ENCODE results near the gene VIPAS39. TPM values are rescaled to one million over a fixed set of nuclear protein-coding genes. Genes with fewer than 3 reads are reported as not detected.

The VIPAS39 gene
- total RNA-seq (10 to 100 TPM; 12.1 to 21.2 (median 20.5) TPM), polyA plus RNA-seq (10 to 100 TPM; 10.5 to 11.7 TPM), total RNA-seq (26.5 reads per million, percentile 57 among the genes with 10 or more reads in this experiment)

- H3K4me3 Mint-ChIP-seq = peak within 1 kb of the TSS; percentile 96 to 100 (median 100)
- ChIA-PET CTCF (no interaction called here), POLR2A (interaction anchor here (0.5 to 1.9 kb wide), 7 partner anchors 11 to 254 kb away, joined by 3 to 7 read pairs (median 4); partner anchors contain the start of genes SAMD15, SPTLC2 and TMED8)
- H3K36me3 Mint-ChIP-seq = peaks cover 2 to 29% (median 27%) of the 10 kb centered on the region in 5 donors
- Histone ChIP-seq H3K4me3 (ENCODE audit: low read length) (peak within 1 kb of the TSS; percentile 100), H3K36me3 (ENCODE audit: control insufficient read depth in 2 of 3, insufficient read depth in 3 of 3, low read length in 3 of 3) (peaks cover 0 to 43% (median 14%) of the 10 kb centered on the region in 3 experiments), H3K27ac (ENCODE audit: low read depth, low read length) (peak within 1 kb of the TSS; percentile 82), H3K9me3 (ENCODE audit: control insufficient read depth in 2 of 3, low read length in 3 of 3) (no peaks in the 10 kb centered on the region), H3K4me1 (ENCODE audit: control insufficient read depth in 2 of 2, insufficient read depth in 2 of 2, low read length in 2 of 2) (peaks cover 20 to 26% of the 10 kb centered on the region in 2 donors), H3K27me3 (ENCODE audit: control insufficient read depth in 2 of 2, insufficient read depth in 2 of 2, low read length in 2 of 2) (no peaks in the 10 kb centered on the region)
- peaks cover 0 to 2% (median 0%) of the 10 kb centered on the region in 11 donors for H3K9me3 Mint-ChIP-seq
- peaks cover 22 to 67% (median 53%) of the 10 kb centered on the region in 7 donors for H3K4me1 Mint-ChIP-seq
- H3K27ac Mint-ChIP-seq = peak within 1 kb of the TSS; percentile 94 to 100 (median 99)
- peak; percentile 98 for ATAC-seq
- no peaks in the 10 kb centered on the region for H3K27me3 Mint-ChIP-seq
- peak; percentile 67 to 98 (median 96) for DNase-seq
- intact Hi-C loops (cut with micrococcal nuclease) = loop anchor here (1.0 to 10.0 kb wide), 19 partner anchors 80 to 1797 kb away; partner anchors contain the start of genes ADCK1 (in 2 of the 2), ALKBH1 (in 2 of the 2), ANGEL1 (in 2 of the 2) and CIPC (in 2 of the 2)
Measured at GRCh38 chr14:77457522-77458248, at the start of gene VIPAS39, which contains the start of gene AHSA1. Gene VIPAS39, minus strand, starts transcription at chr14:77457601. Its CDS starts 3,499 bp downstream, at chr14:77454102. Gene AHSA1, plus strand, starts transcription at chr14:77458093. Its CDS starts 97 bp downstream, at chr14:77458190.

- CTCF ChIA-PET = no interaction called here
- Mint-ChIP-seq H3K27ac (no peak overlapping the region), H3K27me3 (peaks cover 5 to 11% (median 6%) of the 10 kb centered on the region in 5 donors)
Measured at GRCh38 chr14:77505031-77505430, 47.6 kb upstream of the VIPAS39 start.

GRCh38 chr14:77503138-77503537 lies 45.7 kb upstream of the VIPAS39 start:
- ATAC-seq (no peak), DNase-seq (no peak)
- Histone ChIP-seq H3K9me3 (ENCODE audit: control insufficient read depth in 2 of 3, low read length in 3 of 3) (peaks cover 0 to 4% (median 0%) of the 10 kb centered on the region in 3 experiments), H3K4me1 (ENCODE audit: control insufficient read depth in 2 of 2, insufficient read depth in 2 of 2, low read length in 2 of 2) (peaks cover 0 to 1% of the 10 kb centered on the region in 2 donors), H3K27ac (ENCODE audit: low read depth, low read length) (no peak overlapping the region), H3K36me3 (ENCODE audit: control insufficient read depth in 2 of 3, insufficient read depth in 3 of 3, low read length in 3 of 3) (no peaks in the 10 kb centered on the region), H3K4me3 (ENCODE audit: low read length) (no peak overlapping the region), H3K27me3 (ENCODE audit: control insufficient read depth in 2 of 2, insufficient read depth in 2 of 2, low read length in 2 of 2) (peaks cover 0 to 2% of the 10 kb centered on the region in 2 donors)
- H3K27me3 Mint-ChIP-seq = peaks cover 15 to 21% (median 17%) of the 10 kb centered on the region in 5 donors
- ChIA-PET POLR2A (no interaction called here), CTCF (no interaction called here)
- H3K4me1 Mint-ChIP-seq = peaks cover 0 to 3% (median under 1%) of the 10 kb centered on the region in 7 donors
- peaks cover 7 to 26% (median 16%) of the 10 kb centered on the region in 5 donors for H3K36me3 Mint-ChIP-seq
- H3K27ac Mint-ChIP-seq = no peak overlapping the region
- intact Hi-C loops (cut with micrococcal nuclease) = no loop called here
- H3K4me3 Mint-ChIP-seq = no peak overlapping the region
- H3K9me3 Mint-ChIP-seq = peaks cover 2 to 28% (median 6%) of the 10 kb centered on the region in 11 donors

More at GRCh38 chr14:77505031-77505430, 47.6 kb upstream of the VIPAS39 start:
- intact Hi-C loops (cut with micrococcal nuclease) = no loop called here
- no peak overlapping the region for H3K27ac ChIP-seq (ENCODE audit: low read depth, low read length)
- Mint-ChIP-seq H3K4me1 (peaks cover 0 to 3% (median 0%) of the 10 kb centered on the region in 7 donors), H3K9me3 (peaks cover 2 to 28% (median 6%) of the 10 kb centered on the region in 11 donors), H3K36me3 (peaks cover 10 to 39% (median 32%) of the 10 kb centered on the region in 5 donors), H3K4me3 (no peak overlapping the region)
- POLR2A ChIA-PET = no interaction called here
- peaks cover 0 to 5% (median 0%) of the 10 kb centered on the region in 3 experiments for H3K36me3 ChIP-seq (ENCODE audit: control insufficient read depth in 2 of 3, insufficient read depth in 3 of 3, low read length in 3 of 3)
- peaks cover 0 to 4% (median 0%) of the 10 kb centered on the region in 3 experiments for H3K9me3 ChIP-seq (ENCODE audit: control insufficient read depth in 2 of 3, low read length in 3 of 3)
- no peaks in the 10 kb centered on the region for H3K4me1 ChIP-seq (ENCODE audit: control insufficient read depth in 2 of 2, insufficient read depth in 2 of 2, low read length in 2 of 2)
- DNase-seq (no peak), ATAC-seq (no peak)
- H3K4me3 ChIP-seq (ENCODE audit: low read length) = no peak overlapping the region
- no peaks in the 10 kb centered on the region for H3K27me3 ChIP-seq (ENCODE audit: control insufficient read depth in 2 of 2, insufficient read depth in 2 of 2, low read length in 2 of 2)

- ATAC-seq = no peak
- intact Hi-C loops (cut with micrococcal nuclease) = no loop called here
- Histone ChIP-seq H3K27ac (ENCODE audit: low read depth, low read length) (no peak overlapping the region), H3K9me3 (ENCODE audit: control insufficient read depth in 2 of 3, low read length in 3 of 3) (peaks cover 0 to 4% (median 0%) of the 10 kb centered on the region in 3 experiments), H3K27me3 (ENCODE audit: control insufficient read depth in 2 of 2, insufficient read depth in 2 of 2, low read length in 2 of 2) (peaks cover 0 to 6% of the 10 kb centered on the region in 2 donors), H3K4me3 (ENCODE audit: low read length) (no peak overlapping the region), H3K36me3 (ENCODE audit: control insufficient read depth in 2 of 3, insufficient read depth in 3 of 3, low read length in 3 of 3) (no peaks in the 10 kb centered on the region), H3K4me1 (ENCODE audit: control insufficient read depth in 2 of 2, insufficient read depth in 2 of 2, low read length in 2 of 2) (peaks cover 0 to 6% of the 10 kb centered on the region in 2 donors)
- Mint-ChIP-seq H3K9me3 (peaks cover 3 to 28% (median 6%) of the 10 kb centered on the region in 11 donors), H3K4me3 (no peak overlapping the region), H3K27me3 (peaks cover 20 to 30% (median 25%) of the 10 kb centered on the region in 5 donors), H3K4me1 (peaks cover 0 to 8% (median 5%) of the 10 kb centered on the region in 7 donors), H3K27ac (no peak overlapping the region), H3K36me3 (peaks cover 4 to 20% (median 14%) of the 10 kb centered on the region in 5 donors)
- DNase-seq = no peak
- ChIA-PET CTCF (interaction anchor here (0.7 to 1.2 kb wide), 2 partner anchors 20 to 180 kb away, joined by 3 to 4 read pairs; no protein-coding TSS in a partner anchor), POLR2A (no interaction called here)
Measured at GRCh38 chr14:77502109-77502782, 44.8 kb upstream of the VIPAS39 start.

GRCh38 chr14:77498984-77499527 lies 41.7 kb upstream of the VIPAS39 start:
- Histone ChIP-seq H3K4me3 (ENCODE audit: low read length) (no peak overlapping the region), H3K36me3 (ENCODE audit: control insufficient read depth in 2 of 3, insufficient read depth in 3 of 3, low read length in 3 of 3) (no peaks in the 10 kb centered on the region), H3K4me1 (ENCODE audit: control insufficient read depth in 2 of 2, insufficient read depth in 2 of 2, low read length in 2 of 2) (peaks cover 0 to 6% of the 10 kb centered on the region in 2 donors), H3K9me3 (ENCODE audit: control insufficient read depth in 2 of 3, low read length in 3 of 3) (peaks cover 0 to 1% (median 0%) of the 10 kb centered on the region in 3 experiments), H3K27me3 (ENCODE audit: control insufficient read depth in 2 of 2, insufficient read depth in 2 of 2, low read length in 2 of 2) (peaks cover 0 to 6% of the 10 kb centered on the region in 2 donors), H3K27ac (ENCODE audit: low read depth, low read length) (no peak overlapping the region)
- DNase-seq (no peak), ATAC-seq (no peak)
- POLR2A ChIA-PET = no interaction called here
- intact Hi-C loops (cut with micrococcal nuclease) = no loop called here
- CTCF ChIA-PET = no interaction called here
- H3K27ac Mint-ChIP-seq = no peak overlapping the region
- H3K4me1 Mint-ChIP-seq = peaks cover 0 to 8% (median 5%) of the 10 kb centered on the region in 7 donors
- peaks cover 34 to 46% (median 38%) of the 10 kb centered on the region in 5 donors for H3K27me3 Mint-ChIP-seq
- peaks cover 0 to 9% (median 5%) of the 10 kb centered on the region in 5 donors for H3K36me3 Mint-ChIP-seq
- peaks cover 3 to 13% (median 5%) of the 10 kb centered on the region in 11 donors for H3K9me3 Mint-ChIP-seq
- H3K4me3 Mint-ChIP-seq = peak overlapping the region in 9 of 10 donors; percentile 25 to 80 (median 55)

Measured in naive thymus-derived CD4-positive, alpha-beta T cell (primary cell).